ENCODE results near the gene ATP23. TPM values are rescaled to one million over a fixed set of nuclear protein-coding genes. Genes with fewer than 3 reads are reported as not detected.

The ATP23 gene
- polyA plus RNA-seq, 2 of the 4 experiments (the other 2 are of a cell fraction) = 7.5 to 13.4 TPM

- CTCF ChIA-PET = interaction anchor here (1.0 to 1.2 kb wide), 2 partner anchors 11 to 13 kb away, joined by 3 to 4 read pairs; no protein-coding TSS in a partner anchor
Observed at GRCh38 chr12:57996520-57996919, 55.2 kb downstream of the ATP23 start.

GRCh38 chr12:57998251-57998650, 56.9 kb downstream of the ATP23 start:
- CTCF ChIA-PET = no interaction called here
- Histone ChIP-seq H3K27ac (no peak overlapping the region), H3K9me3 (peaks cover 42% of the 10 kb centered on the region), H3K4me3 (no peak overlapping the region), H3K4me2 (no peak overlapping the region), H3K4me1 (no peaks in the 10 kb centered on the region)
- TF ChIP-seq PBX3 (IDR thresholded peaks at IDR 0.05) = no peak
- no peak for TF ChIP-seq EHF (CRISPR knock-in tag; IDR thresholded peaks at IDR 0.05)
- no peak for TF ChIP-seq HES2 (IDR thresholded peaks at IDR 0.05)
- TF ChIP-seq MAX (IDR thresholded peaks at IDR 0.05) = no peak
- TF ChIP-seq KDM5A (IDR thresholded peaks at IDR 0.05) = no peak
- TF ChIP-seq ZSCAN20 (CRISPR knock-in tag; IDR thresholded peaks at IDR 0.05) = no peak
- TF ChIP-seq RAD21 (conservative IDR thresholded peaks at IDR 0.05 in 1 of 2, IDR thresholded peaks at IDR 0.05 in 1 of 2) = no peak
- TF ChIP-seq MYC (IDR thresholded peaks at IDR 0.05; ENCODE audit: borderline replicate concordance, low read length) = no peak
- POLR2A ChIA-PET = no interaction called here
- ATAC-seq = no peak
- FAIRE-seq = no peak
- DNase-seq (ENCODE audit: low read depth in 1 of 2, low spot score in 1 of 2) = no peak

More at GRCh38 chr12:57996520-57996919, 55.2 kb downstream of the ATP23 start:
- no peak overlapping the region for H3K27ac ChIP-seq
- no peak overlapping the region for H3K4me2 ChIP-seq
- H3K4me3 ChIP-seq = no peak overlapping the region
- no peak for TF ChIP-seq RARB (CRISPR knock-in tag; IDR thresholded peaks at IDR 0.05)
- no peak for TF ChIP-seq RCOR1 (IDR thresholded peaks at IDR 0.05; ENCODE audit: low read depth, low read length)
- TF ChIP-seq RNF2 (IDR thresholded peaks at IDR 0.05; ENCODE audit: borderline replicate concordance, low read depth) = no peak
- TF ChIP-seq JUNB (IDR thresholded peaks at IDR 0.05) = no peak
- no peak for TF ChIP-seq CEBPB (IDR thresholded peaks at IDR 0.05)
- H3K9me3 ChIP-seq = peaks cover 42% of the 10 kb centered on the region
- no peak for FAIRE-seq
- POLR2A ChIA-PET = no interaction called here
- no peak for ATAC-seq
- WGBS (ENCODE audit: missing lambda C conversion rate) = 9% methylated on average over 2 of the region's 2 CpGs
- no peaks in the 10 kb centered on the region for H3K4me1 ChIP-seq
- no peak for DNase-seq (ENCODE audit: low read depth in 1 of 2, low spot score in 1 of 2)

GRCh38 chr12:58000499-58000898, 59.1 kb downstream of the ATP23 start:
- no peak overlapping the region for H3K27ac ChIP-seq
- ATAC-seq = no peak
- no peak for DNase-seq (ENCODE audit: low read depth in 1 of 2, low spot score in 1 of 2)
- H3K9me3 ChIP-seq = peaks cover 37% of the 10 kb centered on the region
- WGBS (ENCODE audit: missing lambda C conversion rate) = 11% methylated on average over 2 of the region's 2 CpGs
- no peaks in the 10 kb centered on the region for H3K4me1 ChIP-seq
- H3K4me2 ChIP-seq = no peak overlapping the region
- TF ChIP-seq ZC3H11A (IDR thresholded peaks at IDR 0.05) (no peak), USF2 (IDR thresholded peaks at IDR 0.05) (no peak), CHD2 (IDR thresholded peaks at IDR 0.05; ENCODE audit: low read length, partially characterized antibody) (no peak), HDAC2 (IDR thresholded peaks at IDR 0.05) (no peak), CTCF (IDR thresholded peaks at IDR 0.05) (no peak), RAD21 (conservative IDR thresholded peaks at IDR 0.05 in 1 of 2, IDR thresholded peaks at IDR 0.05 in 1 of 2) (no peak), JUN (IDR thresholded peaks at IDR 0.05) (no peak), PHF8 (IDR thresholded peaks at IDR 0.05; ENCODE audit: borderline replicate concordance, low read depth) (no peak), BCL3 (IDR thresholded peaks at IDR 0.05) (no peak), HEYL (CRISPR knock-in tag; IDR thresholded peaks at IDR 0.05) (no peak)
- TF ChIP-seq, protein P1, sequence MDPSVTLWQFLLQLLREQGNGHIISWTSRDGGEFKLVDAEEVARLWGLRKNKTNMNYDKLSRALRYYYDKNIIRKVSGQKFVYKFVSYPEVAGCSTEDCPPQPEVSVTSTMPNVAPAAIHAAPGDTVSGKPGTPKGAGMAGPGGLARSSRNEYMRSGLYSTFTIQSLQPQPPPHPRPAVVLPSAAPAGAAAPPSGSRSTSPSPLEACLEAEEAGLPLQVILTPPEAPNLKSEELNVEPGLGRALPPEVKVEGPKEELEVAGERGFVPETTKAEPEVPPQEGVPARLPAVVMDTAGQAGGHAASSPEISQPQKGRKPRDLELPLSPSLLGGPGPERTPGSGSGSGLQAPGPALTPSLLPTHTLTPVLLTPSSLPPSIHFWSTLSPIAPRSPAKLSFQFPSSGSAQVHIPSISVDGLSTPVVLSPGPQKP (IDR thresholded peaks at IDR 0.05; ENCODE audit: low read depth, low read length) = no peak
- H3K4me3 ChIP-seq = no peak overlapping the region
- FAIRE-seq = no peak
- CTCF ChIA-PET = interaction anchor here (1.3 kb wide), 1 partner anchor 1164 kb away, joined by 4 read pairs; no protein-coding TSS in a partner anchor
- POLR2A ChIA-PET = no interaction called here

Measured in A549 (cell line).